GM19397 (cell line): ENCODE data around the gene LRCH1.

Experiments used
- ATAC-seq: cut with Tn5 transposase; IDR thresholded peaks from one replicate; pipeline ENCODE4 v1.9.1; 2021; ENCODE audit warnings: mild to moderate bottlenecking, moderate library complexity; ENCODE audit not compliant: unreplicated experiment

Gene LRCH1

DNA sequence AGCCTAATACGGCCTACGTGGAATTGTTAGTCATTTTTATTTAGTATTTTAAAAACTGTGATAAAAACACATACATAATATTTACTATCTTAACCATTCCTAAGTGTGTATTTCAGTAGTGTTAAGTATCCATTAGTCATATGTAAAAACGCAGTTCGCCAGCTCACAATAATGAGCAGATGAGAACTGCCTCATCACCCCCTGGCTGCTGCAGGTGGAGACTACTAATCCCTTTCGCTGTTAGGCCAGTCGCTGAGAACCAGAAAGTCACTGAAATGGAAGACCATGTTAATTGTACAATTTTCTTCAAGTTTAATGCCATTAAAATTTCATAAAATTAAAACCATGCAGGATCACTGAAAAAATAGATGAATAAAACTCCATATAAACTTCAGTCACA is 242.4 kb downstream of the LRCH1 start:
- ATAC-seq: no peak

DNA sequence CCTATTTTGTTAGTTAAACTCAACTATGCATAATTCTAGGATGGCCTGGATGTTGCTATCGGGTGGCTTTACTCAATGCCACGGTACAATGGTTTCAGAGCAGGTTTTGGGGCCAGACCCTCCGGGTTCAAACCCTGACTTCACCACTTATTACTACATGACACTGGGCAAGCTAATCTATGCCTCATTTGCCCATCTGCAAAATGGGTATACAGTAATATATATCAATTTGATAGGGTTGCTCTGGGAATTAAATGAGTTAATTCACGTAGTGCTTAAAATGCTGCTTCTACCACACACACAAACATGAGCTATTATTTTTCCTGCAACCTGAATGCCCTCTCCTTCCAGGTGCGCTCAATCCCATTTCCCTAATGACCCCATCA is 243.2 kb downstream of the LRCH1 start:
- ATAC-seq: no peak

DNA sequence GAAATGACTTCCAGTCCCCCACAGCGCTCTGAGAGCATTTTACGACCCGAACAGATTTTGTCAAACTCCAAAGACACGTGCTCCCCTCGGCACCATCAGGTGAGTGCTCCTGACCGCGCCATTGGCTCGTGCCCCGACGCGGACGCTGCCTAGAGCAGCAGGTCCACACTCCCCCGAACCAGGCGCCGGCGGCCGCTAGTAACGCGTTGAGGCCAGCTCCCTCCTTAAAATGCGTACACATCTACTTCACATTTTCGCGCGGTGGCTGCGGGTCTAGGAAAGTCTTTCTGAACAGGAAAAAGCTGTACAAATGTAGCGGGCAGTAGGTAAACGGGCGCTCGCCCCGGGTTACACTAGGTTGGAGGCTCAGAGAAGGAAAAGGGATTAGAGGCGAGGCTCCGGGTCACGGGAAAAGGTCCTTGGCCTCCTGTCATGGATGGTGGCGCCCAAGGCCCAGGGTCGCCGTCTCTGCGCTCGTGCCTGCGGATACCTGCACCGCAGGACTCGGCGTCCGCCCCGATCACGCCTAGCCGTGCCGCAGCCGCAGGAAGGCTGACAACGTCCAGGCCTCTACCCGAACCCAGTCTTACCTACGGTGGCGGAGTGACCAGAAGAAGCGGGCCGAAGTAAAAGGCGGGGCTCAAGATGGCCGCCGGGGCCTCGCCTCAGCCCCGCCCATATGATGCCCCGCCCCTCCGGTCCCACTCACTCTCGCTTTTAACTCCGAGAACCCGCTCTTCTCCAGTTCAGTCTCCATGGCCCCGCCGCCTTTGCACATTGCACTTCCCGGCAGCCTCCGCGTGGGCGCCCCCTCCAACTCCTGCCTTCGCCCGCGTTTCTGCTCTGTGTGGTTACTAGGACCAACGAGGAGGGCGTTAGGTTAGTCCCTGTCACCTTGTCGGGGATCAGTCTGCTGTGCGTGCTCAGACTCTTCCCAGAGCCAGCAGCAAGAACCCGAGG is 243.8 kb downstream of the LRCH1 start, which contains the start of gene ESD:
Gene ESD (minus strand): TSS at position 647 of the 960 bp plus-strand sequence. CDS start 5,748 bp downstream, outside the sequence.
- ATAC-seq: peak; percentile 90

DNA sequence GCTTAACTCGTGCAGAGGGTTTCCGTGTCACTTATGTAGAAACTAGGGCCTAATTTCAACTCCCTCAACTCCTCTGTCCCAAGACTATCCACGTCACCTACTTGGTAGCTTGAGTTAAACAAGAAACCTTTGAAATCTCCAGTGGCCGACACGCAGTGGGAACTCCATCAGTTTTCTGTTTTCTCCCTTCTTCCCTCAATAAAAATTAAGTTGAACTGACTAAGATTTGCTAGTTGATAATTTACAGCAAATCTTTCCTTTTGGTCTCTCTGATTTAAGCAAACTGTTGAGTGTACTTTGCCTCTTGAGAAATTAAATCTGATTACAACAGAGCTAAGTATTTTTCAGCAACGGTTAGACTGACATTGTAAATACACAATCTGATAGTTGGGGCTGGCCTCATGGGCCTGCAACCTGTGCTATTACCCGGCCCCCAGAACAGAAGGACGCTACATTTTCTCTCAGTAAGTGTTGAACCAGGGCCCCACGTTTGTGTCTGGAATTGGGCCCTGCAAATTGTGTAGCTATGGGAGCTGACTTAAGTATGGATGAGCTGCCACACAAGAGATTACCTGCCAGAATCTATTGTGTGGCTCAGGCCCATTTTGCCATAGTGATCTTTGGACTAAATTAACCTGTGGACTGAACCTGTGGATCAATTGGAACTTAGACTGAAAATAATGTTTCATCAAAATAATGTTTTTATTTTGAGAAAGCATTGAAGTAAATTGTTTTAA is 244.7 kb downstream of the LRCH1 start:
- no peak for ATAC-seq

DNA sequence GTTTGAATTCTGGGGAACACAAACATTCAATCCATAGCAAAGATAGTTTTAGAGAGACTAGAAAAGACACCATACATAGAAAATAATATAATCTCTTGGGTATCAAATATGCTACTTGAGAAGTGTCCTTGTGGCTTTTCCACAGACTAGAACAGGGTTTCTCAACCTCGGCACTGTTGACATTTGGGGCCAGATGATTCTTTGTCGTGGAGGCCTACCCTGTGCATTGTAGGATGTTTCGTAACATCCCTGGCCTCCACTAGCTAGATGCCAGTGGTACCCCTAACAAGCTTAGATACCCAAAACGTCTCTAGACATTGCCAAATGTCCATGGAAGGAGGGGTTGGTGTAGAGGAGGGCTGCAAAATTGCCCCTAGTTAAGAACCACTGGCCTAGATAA is 246.2 kb downstream of the LRCH1 start:
- ATAC-seq: no peak

DNA sequence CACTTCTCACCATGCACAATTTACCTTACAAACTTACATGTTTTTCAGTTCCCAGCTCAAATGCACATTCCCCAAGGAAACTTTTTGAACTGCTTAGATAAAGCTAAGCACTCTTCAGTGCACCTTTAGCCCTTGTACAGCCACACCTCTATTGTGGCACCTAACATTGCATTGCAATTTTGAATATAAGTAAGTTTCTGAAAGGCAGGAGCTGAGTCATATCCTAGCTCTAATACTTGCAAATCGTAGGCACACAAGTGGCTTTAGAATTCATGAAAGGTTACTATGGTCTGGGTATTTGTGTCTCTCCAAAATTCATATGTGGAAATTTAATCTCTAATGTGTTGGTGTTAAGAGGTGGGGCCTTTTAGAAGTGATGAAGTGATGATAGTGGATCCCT is 248.9 kb downstream of the LRCH1 start:
- ATAC-seq: no peak
